ENCODE data around the gene NDST1.

DNA sequence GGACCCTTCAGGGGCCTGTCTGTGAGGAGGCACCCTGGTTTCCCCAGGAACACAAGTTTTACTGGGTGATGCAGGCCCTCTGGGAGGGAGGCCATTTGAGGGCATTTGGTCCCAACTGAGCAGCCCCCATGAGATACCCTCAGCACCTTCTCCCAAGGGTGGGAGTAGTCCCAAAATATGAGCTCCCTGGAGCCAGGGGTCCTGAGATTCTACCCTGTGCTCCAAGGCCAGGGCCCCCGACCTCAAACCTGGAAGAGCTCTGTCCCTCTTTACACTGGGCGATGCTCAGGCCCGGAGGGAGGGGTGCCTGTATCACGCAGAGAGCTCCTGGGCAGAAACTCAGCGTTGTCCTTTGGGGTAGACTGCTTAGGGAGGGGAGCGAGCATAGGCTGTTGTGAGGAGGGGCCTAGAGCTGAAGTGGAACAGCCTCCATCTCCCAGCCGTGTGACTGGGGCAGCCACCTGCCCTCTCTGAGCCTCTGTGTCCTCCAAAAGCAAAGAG is 68.6 kb downstream of the NDST1 start:
- TF ChIP-seq, protein P1, sequence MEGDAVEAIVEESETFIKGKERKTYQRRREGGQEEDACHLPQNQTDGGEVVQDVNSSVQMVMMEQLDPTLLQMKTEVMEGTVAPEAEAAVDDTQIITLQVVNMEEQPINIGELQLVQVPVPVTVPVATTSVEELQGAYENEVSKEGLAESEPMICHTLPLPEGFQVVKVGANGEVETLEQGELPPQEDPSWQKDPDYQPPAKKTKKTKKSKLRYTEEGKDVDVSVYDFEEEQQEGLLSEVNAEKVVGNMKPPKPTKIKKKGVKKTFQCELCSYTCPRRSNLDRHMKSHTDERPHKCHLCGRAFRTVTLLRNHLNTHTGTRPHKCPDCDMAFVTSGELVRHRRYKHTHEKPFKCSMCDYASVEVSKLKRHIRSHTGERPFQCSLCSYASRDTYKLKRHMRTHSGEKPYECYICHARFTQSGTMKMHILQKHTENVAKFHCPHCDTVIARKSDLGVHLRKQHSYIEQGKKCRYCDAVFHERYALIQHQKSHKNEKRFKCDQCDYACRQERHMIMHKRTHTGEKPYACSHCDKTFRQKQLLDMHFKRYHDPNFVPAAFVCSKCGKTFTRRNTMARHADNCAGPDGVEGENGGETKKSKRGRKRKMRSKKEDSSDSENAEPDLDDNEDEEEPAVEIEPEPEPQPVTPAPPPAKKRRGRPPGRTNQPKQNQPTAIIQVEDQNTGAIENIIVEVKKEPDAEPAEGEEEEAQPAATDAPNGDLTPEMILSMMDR (conservative IDR thresholded peaks at IDR 0.05; ENCODE audit: low read depth, low read length): no peak
- TF ChIP-seq EZH2phosphoT487 (IDR thresholded peaks at IDR 0.05; ENCODE audit: borderline replicate concordance, low read length): no peak
